Measurements from ENCODE around the gene KLK3.

The KLK3 gene

GRCh38 chr19:50844296-50844935 is 10.3 kb upstream of the KLK3 start:
- Histone ChIP-seq H3K27ac (ENCODE audit: low read depth, low read length) (no peak overlapping the region), H3K9me2 (replicated peaks; ENCODE audit: insufficient read depth, low read length) (no peaks in the 10 kb centered on the region), H3K27me3 (ENCODE audit: low read length) (no peaks in the 10 kb centered on the region; the same call in 1 of the 2 replicates), H3K4me3 (ENCODE audit: insufficient read depth, low read length, poor library complexity, severe bottlenecking) (no peak overlapping the region), H3K9ac (ENCODE audit: low read length) (no peak overlapping the region), H3K9me3 (ENCODE audit: insufficient read depth, low read length) (no peaks in the 10 kb centered on the region), H3F3A (ENCODE audit: insufficient read depth) (no peaks in the 10 kb centered on the region), H4K20me1 (ENCODE audit: low read depth, low read length) (no peaks in the 10 kb centered on the region), H3K79me2 (ENCODE audit: insufficient read depth, low read length) (no peaks in the 10 kb centered on the region), H3K4me2 (ENCODE audit: low read depth, low read length, poor library complexity, severe bottlenecking) (no peak overlapping the region), H2AFZ (ENCODE audit: low read depth, low read length, severe bottlenecking) (no peak overlapping the region), H3K36me3 (ENCODE audit: low read length) (no peaks in the 10 kb centered on the region)
- TF ChIP-seq, protein P1, sequence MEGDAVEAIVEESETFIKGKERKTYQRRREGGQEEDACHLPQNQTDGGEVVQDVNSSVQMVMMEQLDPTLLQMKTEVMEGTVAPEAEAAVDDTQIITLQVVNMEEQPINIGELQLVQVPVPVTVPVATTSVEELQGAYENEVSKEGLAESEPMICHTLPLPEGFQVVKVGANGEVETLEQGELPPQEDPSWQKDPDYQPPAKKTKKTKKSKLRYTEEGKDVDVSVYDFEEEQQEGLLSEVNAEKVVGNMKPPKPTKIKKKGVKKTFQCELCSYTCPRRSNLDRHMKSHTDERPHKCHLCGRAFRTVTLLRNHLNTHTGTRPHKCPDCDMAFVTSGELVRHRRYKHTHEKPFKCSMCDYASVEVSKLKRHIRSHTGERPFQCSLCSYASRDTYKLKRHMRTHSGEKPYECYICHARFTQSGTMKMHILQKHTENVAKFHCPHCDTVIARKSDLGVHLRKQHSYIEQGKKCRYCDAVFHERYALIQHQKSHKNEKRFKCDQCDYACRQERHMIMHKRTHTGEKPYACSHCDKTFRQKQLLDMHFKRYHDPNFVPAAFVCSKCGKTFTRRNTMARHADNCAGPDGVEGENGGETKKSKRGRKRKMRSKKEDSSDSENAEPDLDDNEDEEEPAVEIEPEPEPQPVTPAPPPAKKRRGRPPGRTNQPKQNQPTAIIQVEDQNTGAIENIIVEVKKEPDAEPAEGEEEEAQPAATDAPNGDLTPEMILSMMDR (IDR thresholded peaks at IDR 0.05; ENCODE audit: insufficient read depth, low read length, poor library complexity, severe bottlenecking) = no peak
- no peak for TF ChIP-seq EZH2phosphoT487 (conservative IDR thresholded peaks at IDR 0.05; ENCODE audit: low read length)

DNA sequence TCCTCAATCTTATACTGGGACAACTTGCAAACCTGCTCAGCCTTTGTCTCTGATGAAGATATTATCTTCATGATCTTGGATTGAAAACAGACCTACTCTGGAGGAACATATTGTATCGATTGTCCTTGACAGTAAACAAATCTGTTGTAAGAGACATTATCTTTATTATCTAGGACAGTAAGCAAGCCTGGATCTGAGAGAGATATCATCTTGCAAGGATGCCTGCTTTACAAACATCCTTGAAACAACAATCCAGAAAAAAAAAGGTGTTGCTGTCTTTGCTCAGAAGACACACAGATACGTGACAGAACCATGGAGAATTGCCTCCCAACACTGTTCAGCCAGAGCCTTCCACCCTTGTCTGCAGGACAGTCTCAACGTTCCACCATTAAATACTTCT is 4.0 kb upstream of the KLK3 start:
- no peaks in the 10 kb centered on the region for H3K9me2 ChIP-seq (replicated peaks; ENCODE audit: insufficient read depth, low read length)
- H3K27me3 ChIP-seq (ENCODE audit: low read length) = no peaks in the 10 kb centered on the region
- H3F3A ChIP-seq (ENCODE audit: insufficient read depth) = no peaks in the 10 kb centered on the region
- no peaks in the 10 kb centered on the region for H3K36me3 ChIP-seq (ENCODE audit: low read length)
- no peak overlapping the region for H2AFZ ChIP-seq (ENCODE audit: low read depth, low read length, severe bottlenecking)
- H3K4me2 ChIP-seq (ENCODE audit: low read depth, low read length, poor library complexity, severe bottlenecking) = no peak overlapping the region
- no peak overlapping the region for H3K27ac ChIP-seq (ENCODE audit: low read depth, low read length)
- no peaks in the 10 kb centered on the region for H3K79me2 ChIP-seq (ENCODE audit: insufficient read depth, low read length)
- H3K9me3 ChIP-seq (ENCODE audit: insufficient read depth, low read length) = no peaks in the 10 kb centered on the region
- TF ChIP-seq, protein P1 (IDR thresholded peaks at IDR 0.05; ENCODE audit: insufficient read depth, low read length, poor library complexity, severe bottlenecking) = no peak
- no peak for TF ChIP-seq EZH2phosphoT487 (conservative IDR thresholded peaks at IDR 0.05; ENCODE audit: low read length)
- no peak overlapping the region for H3K4me3 ChIP-seq (ENCODE audit: insufficient read depth, low read length, poor library complexity, severe bottlenecking)
- H4K20me1 ChIP-seq (ENCODE audit: low read depth, low read length) = no peaks in the 10 kb centered on the region
- H3K9ac ChIP-seq (ENCODE audit: low read length) = no peak overlapping the region

DNA sequence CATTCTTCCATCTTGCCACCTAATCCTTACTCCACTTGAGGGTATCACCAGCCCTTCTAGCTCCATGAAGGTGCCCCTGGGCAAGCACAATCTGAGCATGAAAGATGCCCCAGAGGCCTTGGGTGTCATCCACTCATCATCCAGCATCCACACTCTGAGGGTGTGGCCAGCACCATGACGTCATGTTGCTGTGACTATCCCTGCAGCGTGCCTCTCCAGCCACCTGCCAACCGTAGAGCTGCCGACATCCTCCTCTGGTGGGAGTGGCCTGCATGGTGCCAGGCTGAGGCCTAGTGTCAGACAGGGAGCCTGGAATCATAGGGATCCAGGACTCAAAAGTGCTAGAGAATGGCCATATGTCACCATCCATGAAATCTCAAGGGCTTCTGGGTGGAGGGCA is 3.1 kb upstream of the KLK3 start:
- Histone ChIP-seq H3K36me3 (ENCODE audit: low read length) (no peaks in the 10 kb centered on the region), H3K9me3 (ENCODE audit: insufficient read depth, low read length) (no peaks in the 10 kb centered on the region), H3K9me2 (replicated peaks; ENCODE audit: insufficient read depth, low read length) (no peaks in the 10 kb centered on the region), H3K79me2 (ENCODE audit: insufficient read depth, low read length) (no peaks in the 10 kb centered on the region), H3K27ac (ENCODE audit: low read depth, low read length) (no peak overlapping the region), H3F3A (ENCODE audit: insufficient read depth) (no peaks in the 10 kb centered on the region), H2AFZ (ENCODE audit: low read depth, low read length, severe bottlenecking) (no peak overlapping the region), H3K4me2 (ENCODE audit: low read depth, low read length, poor library complexity, severe bottlenecking) (no peak overlapping the region), H3K9ac (ENCODE audit: low read length) (no peak overlapping the region), H3K27me3 (ENCODE audit: low read length) (no peaks in the 10 kb centered on the region), H3K4me3 (ENCODE audit: insufficient read depth, low read length, poor library complexity, severe bottlenecking) (no peak overlapping the region), H4K20me1 (ENCODE audit: low read depth, low read length) (no peaks in the 10 kb centered on the region)
- TF ChIP-seq, protein P1 (IDR thresholded peaks at IDR 0.05; ENCODE audit: insufficient read depth, low read length, poor library complexity, severe bottlenecking) = no peak
- no peak for TF ChIP-seq EZH2phosphoT487 (conservative IDR thresholded peaks at IDR 0.05; ENCODE audit: low read length)
